NCI-H82 treated with DMSO at 0.1 percent for 48 hours (cell line): ENCODE results near the gene HES6.

Experiments
- DNase-seq: peaks from one replicate; lab custom pipeline; 2025; ENCODE audit not compliant: unreplicated experiment; lab: John Stamatoyannopoulos, UW

The HES6 gene

GRCh38 chr2:238202326-238203093 lies 37.3 kb downstream of the HES6 start:
- DNase-seq, result no peak

GRCh38 chr2:238190445-238190844 lies 49.4 kb downstream of the HES6 start:
- no peak for DNase-seq
